Measurements from ENCODE around the gene PGF.

The PGF gene

GRCh38 chr14:74892745-74893144 is 62.7 kb downstream of the PGF start:
- H3K4me3 ChIP-seq: no peak overlapping the region
- no peak for DNase-seq (ENCODE audit: low read depth, low spot score)
- no peaks in the 10 kb centered on the region for H3K9me3 ChIP-seq (ENCODE audit: low read depth, low read length)
- TF ChIP-seq FOXP2 (optimal IDR thresholded peaks at IDR 0.05; ENCODE audit: control extremely low read depth, extremely low read length, insufficient read depth) (no peak), POLR2AphosphoS5 (IDR thresholded peaks at IDR 0.05; ENCODE audit: borderline replicate concordance, low read depth, low read length) (no peak), EZH2 (IDR thresholded peaks at IDR 0.05) (no peak)
- no peak overlapping the region for H3K9ac ChIP-seq (ENCODE audit: insufficient read length)
- H3K36me3 ChIP-seq (ENCODE audit: insufficient read depth, low read length): peaks cover 94% of the 10 kb centered on the region
- H3K27ac ChIP-seq: no peak overlapping the region

DNA sequence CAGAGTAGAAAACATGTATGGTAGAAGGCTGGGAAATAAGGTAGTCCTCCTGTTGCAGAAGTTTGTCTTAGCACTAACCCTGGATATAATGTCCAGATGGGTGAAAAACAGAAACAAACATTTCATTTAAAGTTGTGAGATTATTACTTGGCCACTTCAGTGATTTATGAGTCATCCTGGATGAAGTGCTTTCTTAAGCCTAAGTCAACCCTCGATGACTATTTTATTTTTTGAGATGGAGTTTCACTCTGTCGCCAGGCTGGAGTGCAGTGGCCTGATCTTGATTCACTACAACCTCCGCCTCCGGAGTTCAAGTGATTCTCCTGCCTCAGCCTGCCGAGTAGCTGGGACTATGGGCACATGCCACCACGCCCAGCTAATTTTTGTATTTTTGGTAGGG is 63.5 kb downstream of the PGF start:
- peaks cover 85% of the 10 kb centered on the region for H3K36me3 ChIP-seq (ENCODE audit: insufficient read depth, low read length)
- no peak for DNase-seq (ENCODE audit: low read depth, low spot score)
- TF ChIP-seq FOXP2 (optimal IDR thresholded peaks at IDR 0.05; ENCODE audit: control extremely low read depth, extremely low read length, insufficient read depth): no peak
- no peak for TF ChIP-seq EZH2 (IDR thresholded peaks at IDR 0.05)
- no peak for TF ChIP-seq POLR2AphosphoS5 (IDR thresholded peaks at IDR 0.05; ENCODE audit: borderline replicate concordance, low read depth, low read length)
- H3K27ac ChIP-seq: no peak overlapping the region
- no peak overlapping the region for H3K9ac ChIP-seq (ENCODE audit: insufficient read length)
- H3K9me3 ChIP-seq (ENCODE audit: low read depth, low read length): no peaks in the 10 kb centered on the region
- no peak overlapping the region for H3K4me3 ChIP-seq

All from SK-N-MC (cell line).